GM19463 (cell line): ENCODE measurements around the gene HES4.
A peak's percentile ranks its signal among the peaks of the same experiment; 100 is the strongest.
"Not testable (repeated sequence)": the region's sequence is repeated elsewhere in the genome, so short reads cannot be mapped to it uniquely, and the experiment has no call there.

Experiments used
- ATAC-seq: cut with Tn5 transposase; IDR thresholded peaks from one replicate; pipeline ENCODE4 v1.9.1; 2021; ENCODE audit warnings: mild to moderate bottlenecking, moderate library complexity; ENCODE audit not compliant: unreplicated experiment

Gene HES4

DNA sequence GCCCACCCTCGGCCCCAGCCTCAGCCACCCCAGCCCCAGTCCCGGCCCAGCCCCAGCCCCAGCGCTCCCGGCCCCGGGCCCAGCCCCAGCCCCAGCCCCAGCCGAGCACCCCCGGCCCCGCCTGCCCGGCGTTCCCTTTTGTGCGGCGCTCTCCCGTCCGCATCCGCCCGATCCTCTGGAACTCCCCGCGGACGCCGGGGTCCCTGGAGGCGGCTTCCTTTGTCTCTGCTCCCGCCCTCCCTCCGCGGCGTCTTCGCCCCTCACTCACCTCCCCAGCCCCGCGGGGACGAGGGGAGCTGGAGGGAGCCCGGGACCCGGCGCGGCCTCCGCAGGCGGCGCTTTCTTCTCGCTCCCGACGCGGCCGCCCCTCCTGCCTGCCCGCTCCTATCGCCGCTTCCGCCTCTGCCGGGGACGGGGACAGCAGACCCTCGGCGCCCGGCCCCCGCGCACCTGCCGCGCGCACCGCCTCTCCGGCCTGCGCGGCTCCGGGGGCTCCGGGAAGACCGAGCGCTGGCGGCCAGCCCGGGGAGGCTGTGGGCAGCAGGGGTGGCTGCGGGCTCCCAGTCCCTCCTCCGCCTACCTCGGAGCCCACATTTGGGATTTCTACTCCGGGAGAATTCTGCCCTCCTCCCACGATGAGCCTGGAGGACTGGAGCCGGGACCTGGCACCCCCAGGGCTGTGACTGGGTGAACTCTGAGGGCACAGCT is 34.0 kb upstream of the HES4 start:
- no peak for ATAC-seq

DNA sequence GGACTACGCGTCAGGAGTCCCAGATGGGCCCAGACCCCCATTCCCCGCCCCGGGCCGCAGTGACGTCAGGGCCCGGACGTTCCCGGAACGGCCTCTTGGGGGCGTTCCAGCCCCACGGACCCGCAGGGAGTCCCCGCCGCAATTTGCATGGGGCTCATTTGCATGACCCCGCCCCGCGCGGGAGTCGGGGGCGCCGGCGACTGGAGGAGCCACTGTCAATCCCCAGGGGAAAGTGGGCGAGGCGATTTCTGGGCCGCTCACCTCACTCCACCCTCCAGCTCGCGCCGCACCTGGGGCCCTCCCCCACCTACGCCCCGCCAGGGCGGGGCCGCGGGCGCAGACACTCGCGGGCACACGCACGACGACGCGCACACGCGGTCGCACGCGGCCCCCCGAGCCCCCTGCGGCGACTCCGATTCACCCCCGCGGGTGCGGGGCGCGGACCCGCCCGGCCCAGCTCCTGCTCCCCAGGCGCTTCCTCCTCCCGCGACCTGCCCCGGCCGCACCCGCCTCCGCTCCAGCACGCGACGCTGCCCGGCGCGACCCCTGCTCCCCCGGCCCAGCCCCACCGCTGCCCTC is 33.2 kb upstream of the HES4 start:
- peak; percentile 83 for ATAC-seq

DNA sequence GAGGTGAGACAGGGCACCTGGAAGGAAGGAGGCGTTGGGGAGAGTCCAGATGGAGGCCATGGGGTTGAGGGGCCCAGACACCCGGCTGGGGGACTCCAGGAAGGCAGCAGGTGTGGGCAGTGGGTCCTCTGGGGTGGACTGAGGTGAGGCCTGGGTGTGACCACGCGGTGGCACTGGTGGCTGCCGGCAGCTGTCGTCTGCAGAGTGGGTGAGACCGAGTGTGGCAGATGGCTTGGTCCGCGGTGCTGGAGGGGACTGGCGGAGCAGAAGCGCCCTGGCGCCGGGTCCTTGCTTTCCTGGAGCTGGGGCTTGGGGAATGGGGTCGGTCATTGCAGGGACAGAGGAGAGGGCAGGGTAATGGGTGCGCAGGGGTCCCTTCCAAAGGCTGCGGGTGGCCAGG is 32.5 kb upstream of the HES4 start:
- peak; percentile 15 for ATAC-seq

DNA sequence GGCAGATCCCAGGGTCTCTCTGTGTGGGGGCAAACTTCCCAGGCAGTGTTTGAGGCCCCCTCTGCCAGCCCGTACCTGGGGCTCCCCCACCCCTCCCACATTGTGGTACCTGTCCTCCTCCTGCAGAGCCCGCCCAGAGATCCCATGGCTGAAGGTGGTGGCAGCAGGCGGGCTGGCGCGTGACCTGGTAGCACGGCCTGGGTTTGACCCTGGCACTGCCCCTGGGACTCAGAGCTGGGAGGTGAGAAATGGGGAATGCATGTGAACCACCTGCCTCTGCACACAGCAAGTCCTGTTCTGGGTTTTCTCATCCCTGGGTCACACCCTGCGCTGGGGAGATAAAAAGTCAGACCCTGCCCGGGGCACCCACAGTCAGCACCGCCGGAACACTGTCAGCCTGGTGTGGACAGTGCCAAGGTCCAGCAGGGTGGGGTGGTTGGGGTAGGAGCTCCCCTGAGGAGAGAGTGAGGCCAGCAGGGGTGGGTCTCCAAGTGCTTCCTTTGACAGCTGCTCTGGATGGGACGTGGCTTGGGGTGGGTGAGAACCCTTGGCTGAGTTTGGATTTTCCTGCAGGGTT is 31.9 kb upstream of the HES4 start:
- no peak for ATAC-seq

DNA sequence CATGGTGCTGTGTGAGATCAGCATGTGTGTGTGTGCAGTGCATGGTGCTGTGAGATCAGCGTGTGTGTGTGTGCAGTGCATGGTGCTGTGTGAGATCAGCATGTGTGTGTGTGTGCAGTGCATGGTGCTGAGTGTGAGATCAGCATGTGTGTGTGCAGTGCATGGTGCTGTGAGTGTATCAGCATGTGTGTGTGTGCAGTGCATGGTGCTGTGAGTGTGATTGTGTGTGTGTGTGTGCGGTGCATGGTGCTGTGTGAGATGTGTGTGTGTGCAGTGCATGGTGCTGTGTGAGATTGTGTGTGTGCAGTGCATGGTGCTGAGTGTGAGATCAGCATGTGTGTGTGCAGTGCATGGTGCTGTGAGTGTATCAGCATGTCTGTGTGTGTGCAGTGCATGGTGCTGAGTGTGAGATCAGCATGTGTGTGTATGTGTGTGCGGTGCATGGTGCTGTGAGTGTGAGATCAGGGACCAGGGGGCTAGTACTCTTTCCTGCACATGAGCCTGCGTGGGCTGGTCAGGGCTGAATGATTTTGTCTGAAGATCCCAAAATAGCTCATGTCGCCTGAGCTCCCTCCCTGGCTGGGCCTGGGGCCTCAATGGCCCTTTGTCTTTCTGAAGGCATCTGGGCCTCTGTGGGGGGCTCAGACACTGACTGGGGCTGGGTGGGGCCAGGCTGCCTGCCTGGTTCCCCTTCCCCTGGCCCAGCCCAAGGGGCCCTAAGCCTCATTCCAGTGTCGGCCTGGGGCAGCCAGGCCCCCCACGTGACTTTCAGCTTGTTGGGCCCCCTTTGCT is 31.2 kb upstream of the HES4 start:
- not testable (repeated sequence) for ATAC-seq

DNA sequence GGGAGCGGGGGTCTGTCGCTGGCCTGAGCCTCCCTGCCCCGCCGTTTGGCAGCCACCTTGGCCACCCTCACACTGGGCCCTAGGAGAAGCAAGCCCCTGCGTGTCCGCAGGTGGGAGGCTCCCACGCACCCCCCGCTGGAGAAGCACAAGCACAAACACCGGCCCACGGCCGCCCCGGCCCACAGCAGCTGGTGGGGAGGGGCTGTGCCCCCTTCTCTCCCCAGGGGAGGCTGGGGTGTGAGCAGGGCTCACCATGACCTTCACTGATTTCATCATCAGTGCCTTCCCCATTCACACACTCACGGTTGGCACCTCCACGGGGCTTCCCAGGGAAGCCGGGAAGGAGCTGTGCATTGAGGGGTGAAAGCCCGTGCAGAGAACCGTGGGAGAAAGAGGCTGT is 27.9 kb upstream of the HES4 start:
- no peak for ATAC-seq

DNA sequence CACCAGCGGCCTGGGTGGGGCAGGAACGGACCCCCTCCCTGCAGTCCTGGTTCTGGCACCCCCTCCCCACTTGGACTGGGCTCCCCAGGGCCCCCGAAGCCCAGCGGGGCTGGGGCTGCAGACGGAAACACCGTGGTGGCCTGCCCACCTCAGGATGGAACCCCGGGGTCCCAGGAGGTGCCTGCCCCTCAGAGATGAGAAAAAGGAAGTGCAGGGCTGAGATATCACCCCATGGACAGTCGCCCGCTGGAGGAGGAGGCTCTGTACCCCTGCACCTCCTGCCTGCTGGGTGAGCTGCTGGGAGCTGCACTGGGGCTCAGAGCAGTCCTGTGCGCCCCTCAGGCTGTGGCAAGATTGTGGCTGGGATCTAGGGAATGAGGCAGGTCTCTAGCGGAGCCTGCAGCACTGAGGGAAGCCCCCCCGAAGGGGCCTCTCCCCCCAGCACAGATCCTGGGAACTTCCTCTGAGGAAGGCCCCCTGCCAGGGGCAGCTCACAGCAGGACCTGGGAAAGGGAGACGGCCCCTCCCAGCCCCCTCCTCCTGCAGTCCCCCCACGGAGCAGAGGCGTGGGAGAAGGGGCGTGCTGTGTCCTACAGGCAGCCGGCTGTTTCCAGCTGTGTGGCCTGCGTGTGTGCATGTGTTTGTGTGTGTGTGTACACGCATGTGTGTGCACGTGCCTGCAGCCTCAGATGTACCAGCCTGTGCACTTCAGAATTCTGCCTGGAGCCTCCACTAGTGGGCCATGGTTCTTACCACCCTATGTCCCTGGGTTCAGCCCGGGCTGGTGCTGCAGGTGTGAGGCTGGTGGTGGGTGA is 26.9 kb upstream of the HES4 start:
- ATAC-seq: no peak

DNA sequence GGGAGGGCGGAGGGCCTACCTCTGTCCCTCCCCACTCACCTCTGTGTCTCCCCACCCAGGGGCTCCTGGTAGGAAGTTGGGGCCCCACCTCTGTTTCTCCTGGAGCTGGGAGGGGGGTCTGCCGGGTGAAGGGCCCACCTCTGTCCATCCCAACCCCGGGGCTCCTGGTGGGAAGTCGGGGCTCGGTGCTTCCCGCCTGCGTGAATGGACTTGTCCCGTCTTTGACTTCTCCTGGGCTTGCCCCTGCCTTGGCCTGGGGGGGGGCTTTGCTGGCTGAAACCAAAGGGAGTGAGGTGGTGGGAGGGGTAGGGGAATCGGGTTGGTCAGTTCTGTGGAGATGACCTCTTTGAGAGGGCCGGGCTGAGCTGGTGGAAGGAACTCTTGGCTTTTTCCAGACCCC is 25.8 kb upstream of the HES4 start:
- no peak for ATAC-seq

DNA sequence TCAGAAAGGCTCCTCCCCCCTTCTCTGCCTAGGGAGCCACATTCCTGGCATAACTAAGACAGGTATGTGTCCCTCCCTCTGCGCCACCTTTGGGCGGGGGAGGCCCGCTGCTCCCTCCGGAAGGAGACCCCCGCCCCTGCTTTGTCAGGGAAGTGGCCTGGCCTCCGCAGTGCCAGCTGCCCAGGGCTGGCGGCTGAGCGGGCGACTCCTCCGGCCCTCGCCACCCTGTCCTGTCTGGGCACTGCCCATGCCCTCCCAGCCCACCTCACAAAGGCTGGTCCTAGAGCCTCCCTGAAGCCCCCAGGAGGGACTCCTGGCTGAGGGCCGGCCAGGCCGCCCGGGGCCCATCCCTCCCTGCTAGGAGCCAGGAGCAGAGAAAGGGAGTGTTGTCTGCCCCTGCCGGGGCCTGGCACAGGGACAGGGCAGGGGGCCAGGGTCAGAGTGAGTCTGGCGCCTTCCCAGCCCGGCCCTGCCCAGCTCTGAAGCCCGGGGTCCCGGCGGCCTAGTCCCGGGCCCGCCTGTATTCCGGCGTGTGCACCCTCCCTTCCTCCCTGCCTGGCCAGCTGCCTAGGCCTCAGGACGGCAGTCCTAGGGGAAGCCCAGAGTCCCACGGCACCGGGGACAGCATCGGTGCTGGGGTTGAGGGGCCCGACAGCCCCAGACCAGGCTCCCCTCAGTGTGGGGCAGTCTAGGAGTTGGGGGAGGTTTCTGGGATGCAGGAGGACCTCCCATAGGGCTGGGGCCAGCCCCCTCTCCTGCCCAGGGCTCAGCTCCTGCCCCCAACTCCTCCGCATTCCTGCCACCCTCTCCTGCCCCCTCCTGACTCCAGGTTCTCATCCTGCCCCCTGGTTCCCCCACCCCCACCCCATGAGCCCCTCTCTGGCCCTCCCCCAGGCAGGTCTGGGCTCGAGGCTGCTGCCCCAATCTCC is 25.1 kb upstream of the HES4 start:
- ATAC-seq: no peak

DNA sequence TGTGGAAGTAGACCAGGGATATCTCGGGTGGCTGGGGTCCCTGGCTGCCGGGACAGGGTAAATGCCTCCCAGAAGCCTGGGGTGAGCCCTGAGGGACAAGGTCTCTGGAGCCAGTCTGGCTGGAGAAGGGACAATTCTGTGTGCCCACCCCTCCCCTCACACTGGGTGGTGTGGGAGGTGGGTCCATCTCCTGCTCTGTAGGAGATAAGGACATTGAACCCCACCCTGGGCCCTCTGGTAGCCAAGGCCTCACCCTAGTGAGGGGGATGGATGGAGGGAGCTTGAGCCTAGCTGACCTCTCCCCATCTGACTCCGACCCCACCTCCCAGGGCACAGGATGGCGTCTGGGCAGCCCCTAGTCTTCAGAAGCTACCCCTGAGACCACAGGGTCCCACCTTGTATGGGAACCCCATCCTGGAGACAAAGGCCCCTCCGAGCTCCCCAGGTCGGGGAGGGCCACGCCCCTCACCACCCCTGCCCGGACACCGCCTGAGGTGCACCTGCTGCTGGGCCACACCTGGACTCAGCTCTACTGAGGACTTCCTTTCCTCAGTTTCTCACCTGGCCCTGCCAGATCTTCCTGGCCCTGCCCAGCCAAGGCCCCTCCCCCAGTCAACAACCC is 24.4 kb upstream of the HES4 start:
- ATAC-seq: no peak

DNA sequence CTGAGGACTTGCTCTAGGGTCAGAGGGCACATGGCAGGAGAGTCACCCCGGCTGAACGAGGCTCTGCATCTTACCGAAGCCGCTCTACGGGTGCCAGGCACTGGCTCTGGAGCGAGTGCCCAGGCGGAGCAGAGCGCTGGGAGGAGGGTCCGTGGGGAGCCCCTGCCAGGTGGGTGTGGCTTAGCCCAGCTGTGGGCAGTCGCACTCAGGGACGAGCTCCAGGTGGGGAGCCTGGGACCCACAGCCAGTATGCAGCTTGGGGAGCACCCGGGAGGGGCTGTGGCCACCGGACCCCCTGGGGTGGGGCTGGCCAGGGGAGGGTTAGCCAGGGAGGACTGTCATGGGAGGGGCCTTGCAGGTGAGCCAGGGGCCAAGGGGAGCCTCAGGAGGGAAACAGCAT is 23.8 kb upstream of the HES4 start:
- no peak for ATAC-seq

DNA sequence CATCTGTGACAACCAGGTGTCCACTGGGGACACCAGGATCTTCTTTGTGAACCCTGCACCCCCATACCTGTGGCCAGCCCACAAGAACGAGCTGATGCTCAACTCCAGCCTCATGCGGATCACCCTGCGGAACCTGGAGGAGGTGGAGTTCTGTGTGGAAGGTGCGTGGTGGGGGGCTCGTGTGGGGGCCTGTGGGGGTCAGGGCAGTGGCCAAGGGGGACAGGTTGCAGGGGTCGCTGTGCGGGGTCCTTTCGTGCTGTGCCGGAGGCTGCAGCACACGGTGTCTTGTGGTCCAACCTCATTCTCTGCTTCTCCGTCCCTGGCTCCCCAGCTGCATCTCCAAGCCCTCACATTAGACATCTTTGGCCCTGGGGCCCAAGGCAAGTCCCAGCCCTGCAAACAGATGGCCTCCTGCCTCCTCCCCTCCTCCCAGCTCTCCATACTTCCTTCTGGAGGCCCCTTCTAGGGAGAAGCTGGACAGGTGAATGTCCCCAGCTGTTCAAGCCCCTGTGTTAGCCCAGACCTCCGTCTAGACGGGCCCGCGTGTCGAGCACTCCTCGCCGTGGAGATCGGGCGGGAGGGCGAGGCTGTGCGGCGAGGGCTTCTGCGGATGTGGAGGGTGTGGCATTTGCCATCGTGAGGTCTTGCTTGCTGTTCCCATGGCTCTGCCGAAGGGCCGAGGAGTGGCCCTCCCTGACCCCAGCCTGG is 22.6 kb upstream of the HES4 start:
- no peak for ATAC-seq

DNA sequence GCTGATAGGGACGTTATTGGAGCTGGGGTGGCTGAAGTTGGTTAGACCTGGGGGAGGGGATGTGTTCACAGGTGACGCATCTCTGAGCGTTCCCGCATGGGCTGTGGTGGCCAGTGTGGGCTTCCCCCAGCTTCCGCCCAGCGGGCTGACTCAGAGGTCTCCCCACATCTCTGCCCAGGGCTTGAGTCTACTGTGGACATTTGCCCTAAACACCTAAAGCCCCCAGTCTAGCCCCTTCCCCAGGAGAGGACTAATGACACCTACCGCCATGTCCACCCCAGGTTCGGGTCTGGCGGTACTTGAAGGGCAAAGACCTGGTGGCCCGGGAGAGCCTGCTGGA is 22.0 kb upstream of the HES4 start:
- ATAC-seq: no peak

DNA sequence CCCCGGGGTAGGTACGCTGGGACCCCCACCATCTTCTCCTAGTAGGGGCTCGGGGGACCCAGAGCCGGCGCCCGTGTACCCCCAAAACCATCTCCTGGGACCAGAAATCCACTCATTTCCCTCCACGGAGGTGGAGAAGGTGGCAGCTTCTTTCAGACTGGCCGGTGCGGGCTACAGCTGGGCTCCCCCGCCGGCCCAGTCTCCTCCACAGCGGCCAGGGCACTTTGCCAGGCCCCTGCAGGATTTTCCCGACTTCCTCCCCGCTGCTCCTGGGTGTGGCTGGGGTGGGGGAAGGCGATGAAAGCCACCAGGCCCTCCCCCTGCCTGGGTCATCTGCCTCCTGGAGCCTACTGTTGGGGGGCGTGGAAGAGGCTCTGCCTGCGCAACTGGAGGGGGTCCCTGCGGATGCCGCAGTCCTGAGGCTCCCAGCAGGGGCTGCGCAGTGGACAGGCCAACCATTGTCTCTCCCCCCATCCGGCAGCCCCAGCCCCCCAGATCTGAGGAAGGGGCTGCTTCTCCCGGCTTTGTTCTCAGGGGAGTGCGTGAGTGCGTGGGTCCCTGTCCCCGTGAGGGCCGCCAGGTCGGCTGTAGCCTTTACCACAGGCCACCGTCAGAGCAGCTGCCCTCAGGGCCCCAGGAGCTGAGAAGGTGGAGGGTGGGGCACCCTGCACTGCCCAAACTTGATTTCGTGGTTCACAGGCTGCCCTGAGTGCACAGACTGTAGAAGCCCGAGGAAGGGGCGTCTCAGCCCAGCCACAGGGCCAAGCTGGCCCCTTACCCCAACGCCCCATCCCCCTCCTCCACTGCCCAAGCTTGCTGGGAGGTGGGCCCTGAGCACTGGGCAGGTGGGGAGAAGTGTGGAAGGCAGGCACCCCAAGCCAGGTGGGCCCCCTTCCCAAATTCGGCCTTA is 21.4 kb upstream of the HES4 start:
- ATAC-seq: no peak

DNA sequence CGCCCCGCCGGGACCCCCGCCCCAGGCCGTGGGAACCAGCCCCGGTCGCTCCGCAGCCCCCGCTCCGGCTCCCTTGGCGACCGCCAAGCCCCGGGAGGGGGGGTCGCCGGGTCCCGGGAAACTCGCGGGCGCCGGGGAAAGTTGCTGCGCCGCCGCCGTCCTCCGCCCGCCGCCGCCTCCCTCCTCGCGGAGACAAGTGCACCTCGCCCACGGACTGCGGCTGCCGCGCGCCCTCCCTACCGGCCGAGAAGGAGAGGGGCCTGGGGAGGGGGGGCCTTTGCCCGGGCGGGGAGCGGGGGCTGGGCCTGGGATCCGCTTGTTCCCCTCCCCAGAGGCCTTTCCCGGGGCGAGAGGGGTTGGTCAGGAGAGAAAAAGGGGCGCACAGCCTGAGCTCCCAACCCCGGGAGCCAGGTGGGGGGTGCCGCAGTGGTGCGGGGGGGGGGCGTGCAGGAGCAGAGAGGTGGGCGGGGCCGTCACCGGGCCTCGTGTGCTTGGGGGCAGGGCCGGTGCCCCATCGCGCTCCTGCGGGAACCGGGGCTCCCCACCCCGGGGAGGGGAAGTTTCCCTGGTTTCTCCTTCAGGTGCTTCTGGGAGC is 20.6 kb upstream of the HES4 start:
- ATAC-seq: peak; percentile 12

DNA sequence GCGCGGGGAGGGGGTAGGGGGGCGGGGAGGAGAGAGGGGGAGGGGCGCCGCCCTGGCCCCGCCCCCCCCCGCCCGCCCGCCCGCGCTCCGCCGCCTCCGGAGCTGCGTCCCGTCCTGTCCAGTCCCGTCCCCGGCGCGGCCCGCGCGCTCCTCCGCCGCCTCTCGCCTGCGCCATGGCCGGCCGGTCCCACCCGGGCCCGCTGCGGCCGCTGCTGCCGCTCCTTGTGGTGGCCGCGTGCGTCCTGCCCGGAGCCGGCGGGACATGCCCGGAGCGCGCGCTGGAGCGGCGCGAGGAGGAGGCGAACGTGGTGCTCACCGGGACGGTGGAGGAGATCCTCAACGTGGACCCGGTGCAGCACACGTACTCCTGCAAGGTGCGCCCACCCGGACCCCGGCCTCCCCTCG is 20.1 kb upstream of the HES4 start, which contains the start of gene AGRN:
Gene AGRN (plus strand): TSS at position 121 of the 405 bp plus-strand sequence. CDS start 53 bp downstream, at position 174.
- ATAC-seq: peak; percentile 27
